8988T (cell line): ENCODE results near the gene TMPRSS11F.
"Not testable (repeated sequence)": the region's sequence is repeated elsewhere in the genome, so short reads cannot be mapped to it uniquely, and the experiment has no call there.

Experiments used
- DNase-seq: peaks from one replicate; pipeline ENCODE4 v3.0.0; 2011

TMPRSS11F gene

GRCh38 chr4:68129793-68130192 lies at the start of gene TMPRSS11F:
TMPRSS11F (minus strand) TSS chr4:68129869; CDS start chr4:68129820, 49 bp downstream.
- no peak for DNase-seq

GRCh38 chr4:68176904-68177303 lies 47.2 kb upstream of the TMPRSS11F start:
- DNase-seq, result no peak

- DNase-seq, result no peak
These were observed 46.8 kb upstream of the TMPRSS11F start for GRCh38 chr4:68176500-68176899.

GRCh38 chr4:68175562-68176155 lies 46.0 kb upstream of the TMPRSS11F start:
- no peak for DNase-seq

- DNase-seq, result not testable (repeated sequence)
These were observed 44.7 kb upstream of the TMPRSS11F start for GRCh38 chr4:68174389-68174788.

- not testable (repeated sequence) for DNase-seq
These were observed 42.5 kb upstream of the TMPRSS11F start for GRCh38 chr4:68172147-68172546.

GRCh38 chr4:68167706-68168105 lies 38.0 kb upstream of the TMPRSS11F start:
- DNase-seq, result no peak

GRCh38 chr4:68167166-68167565 lies 37.5 kb upstream of the TMPRSS11F start:
- DNase-seq, result no peak

GRCh38 chr4:68163754-68164153 lies 34.1 kb upstream of the TMPRSS11F start:
- DNase-seq, result no peak

GRCh38 chr4:68162196-68162595 lies 32.5 kb upstream of the TMPRSS11F start:
- no peak for DNase-seq

- no peak for DNase-seq
These were observed 22.7 kb upstream of the TMPRSS11F start for GRCh38 chr4:68152411-68152810.

GRCh38 chr4:68148800-68149685 lies 19.4 kb upstream of the TMPRSS11F start:
- no peak for DNase-seq

GRCh38 chr4:68147079-68147478 lies 17.4 kb upstream of the TMPRSS11F start:
- no peak for DNase-seq

- no peak for DNase-seq
These were observed 15.6 kb upstream of the TMPRSS11F start for GRCh38 chr4:68145261-68145660.

- no peak for DNase-seq
These were observed 12.2 kb upstream of the TMPRSS11F start for GRCh38 chr4:68141852-68142251.

- no peak for DNase-seq
These were observed 2.7 kb upstream of the TMPRSS11F start for GRCh38 chr4:68132342-68132741.

- DNase-seq, result no peak
These were observed 5.4 kb downstream of the TMPRSS11F start for GRCh38 chr4:68124262-68124661.

GRCh38 chr4:68123525-68123924 lies 6.1 kb downstream of the TMPRSS11F start:
- no peak for DNase-seq

GRCh38 chr4:68119921-68120320 lies 9.7 kb downstream of the TMPRSS11F start:
- no peak for DNase-seq

GRCh38 chr4:68110441-68110840 lies 19.2 kb downstream of the TMPRSS11F start:
- no peak for DNase-seq

- DNase-seq, result no peak
These were observed 19.8 kb downstream of the TMPRSS11F start for GRCh38 chr4:68109868-68110267.

- no peak for DNase-seq
These were observed 46.9 kb downstream of the TMPRSS11F start for GRCh38 chr4:68082758-68083157.

- no peak for DNase-seq
These were observed 49.7 kb downstream of the TMPRSS11F start for GRCh38 chr4:68079928-68080327.

- no peak for DNase-seq
These were observed 51.9 kb downstream of the TMPRSS11F start for GRCh38 chr4:68077737-68078136.
